Activated effector memory CD4-positive, alpha-beta T cell treated with Interleukin-2 at 50 U/mL for 16 hours (primary cell): ENCODE results near the gene MGMT.

Experiments
- DNase-seq: peaks from one replicate; pipeline ENCODE4 v3.0.0-alpha.2; 2020

MGMT gene

DNA sequence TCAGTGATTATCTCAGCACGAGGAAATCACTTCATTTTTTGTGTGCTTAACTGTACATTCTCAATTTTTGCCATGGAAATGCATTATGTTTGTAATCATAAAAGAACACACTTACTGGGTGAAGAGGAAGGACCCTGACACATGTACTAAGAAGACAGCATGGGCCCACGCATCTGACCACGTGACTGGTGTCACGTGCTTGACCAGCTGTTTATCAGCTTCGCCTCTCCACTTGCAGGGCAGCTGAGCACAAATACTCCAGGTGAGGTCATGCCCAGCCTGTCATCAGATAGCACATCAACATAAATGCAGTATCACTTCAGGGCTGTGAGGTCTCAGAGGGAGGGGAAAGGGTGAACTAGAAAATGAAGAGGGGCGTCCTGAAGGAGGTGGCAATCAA is 317.2 kb downstream of the MGMT start:
- no peak for DNase-seq

- no peak for DNase-seq
These were observed 317.9 kb downstream of the MGMT start for GRCh38 chr10:129784891-129785290.

DNA sequence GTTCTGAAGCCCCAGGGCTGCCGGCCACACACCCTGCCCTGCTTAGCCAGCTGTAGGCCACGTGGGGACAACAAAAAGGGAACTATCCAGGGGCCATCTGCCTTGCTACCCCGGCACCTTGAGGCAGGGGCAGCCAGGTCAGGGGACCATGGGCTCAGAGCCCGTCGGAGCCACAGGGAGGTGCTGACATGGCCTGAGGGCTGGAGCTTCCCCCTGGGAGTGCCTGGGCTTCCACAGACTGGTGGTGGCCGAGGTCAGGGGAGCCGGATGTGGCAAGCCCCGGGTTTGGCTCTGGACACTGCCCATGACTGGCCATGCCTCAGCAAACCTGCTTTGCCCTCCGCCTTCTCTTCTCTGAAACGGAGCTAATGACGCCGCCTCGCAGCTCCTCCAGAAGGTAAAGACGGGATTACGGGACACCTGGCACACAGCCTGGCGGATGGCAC is 318.5 kb downstream of the MGMT start:
- no peak for DNase-seq

- no peak for DNase-seq
These were observed 319.2 kb downstream of the MGMT start for GRCh38 chr10:129786216-129786615.

- DNase-seq, result no peak
These were observed 320.5 kb downstream of the MGMT start for GRCh38 chr10:129787557-129787956.

- DNase-seq, result no peak
These were observed 321.2 kb downstream of the MGMT start for GRCh38 chr10:129788215-129788614.

GRCh38 chr10:129790715-129791446 is 323.8 kb downstream of the MGMT start:
- no peak for DNase-seq

GRCh38 chr10:129792141-129792540 is 325.1 kb downstream of the MGMT start:
- DNase-seq, result no peak

DNA sequence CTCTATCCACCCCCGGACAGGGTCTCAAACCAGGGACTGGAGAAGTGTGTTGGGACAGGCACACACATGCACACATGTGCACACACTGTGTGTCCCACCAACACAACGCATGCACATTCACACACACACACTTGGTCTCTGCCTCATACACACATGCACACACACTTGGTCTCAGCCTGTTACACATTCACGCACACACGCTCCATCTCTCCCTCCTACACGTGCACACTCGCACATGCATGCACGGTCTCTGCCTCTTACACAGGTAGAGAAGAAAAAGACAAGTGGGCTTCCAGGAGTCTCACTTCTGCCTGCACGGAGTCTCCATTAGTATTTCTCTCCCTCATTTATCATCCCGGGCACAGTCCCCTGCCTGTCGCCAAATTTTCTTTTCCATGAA is 325.8 kb downstream of the MGMT start:
- DNase-seq, result no peak

GRCh38 chr10:129793479-129793878 is 326.4 kb downstream of the MGMT start:
- DNase-seq, result no peak

DNA sequence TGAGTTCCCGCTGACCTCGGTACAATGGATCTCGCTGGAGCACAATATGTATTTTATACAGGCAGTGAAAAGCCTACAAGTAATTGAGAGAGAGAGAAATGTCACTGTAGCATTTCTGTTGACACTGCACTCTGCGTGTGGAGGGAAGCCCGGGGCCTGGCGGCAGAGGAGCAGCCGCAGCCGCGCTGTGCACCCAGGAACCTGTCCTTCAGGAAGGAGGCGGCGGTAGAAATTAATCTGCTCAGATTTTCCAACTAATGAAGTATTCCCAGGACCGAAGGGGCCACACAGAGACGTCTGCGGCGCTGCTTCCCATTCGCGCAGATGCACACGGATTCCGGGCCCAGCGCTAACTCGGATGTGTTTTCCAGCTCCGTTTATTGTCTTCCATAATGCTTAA is 327.0 kb downstream of the MGMT start:
- no peak for DNase-seq

- DNase-seq, result no peak
These were observed 329.8 kb downstream of the MGMT start for GRCh38 chr10:129796710-129797420.

GRCh38 chr10:129799942-129800341 is 332.9 kb downstream of the MGMT start:
- no peak for DNase-seq

DNA sequence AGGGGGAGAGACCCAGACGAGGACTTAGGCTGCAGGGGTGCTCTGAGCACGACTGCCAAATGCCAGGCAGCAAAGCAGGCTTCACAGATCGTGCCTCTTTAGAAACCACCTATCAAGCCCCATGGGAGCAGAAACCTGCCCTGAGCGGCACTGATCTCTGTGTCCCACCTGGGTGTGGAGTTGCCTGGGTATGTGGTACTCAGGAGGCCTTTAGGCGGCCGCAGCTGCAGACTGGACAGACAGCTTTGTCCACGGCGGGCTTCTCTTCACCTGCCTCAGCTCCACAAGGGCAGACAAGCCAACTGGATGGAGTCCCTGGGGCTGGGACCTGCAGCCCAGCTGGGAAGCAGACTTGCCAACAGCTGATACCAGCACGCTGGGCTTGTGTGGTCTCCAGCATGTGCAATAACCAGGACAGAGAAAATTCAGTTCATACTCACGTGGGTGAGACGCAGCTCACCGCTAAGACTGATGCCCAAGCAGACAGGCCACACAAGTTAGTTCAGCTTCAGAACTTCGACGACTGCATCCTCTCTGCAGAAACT is 333.8 kb downstream of the MGMT start:
- DNase-seq, result no peak

- DNase-seq, result no peak
These were observed 340.2 kb downstream of the MGMT start for GRCh38 chr10:129807211-129807610.

DNA sequence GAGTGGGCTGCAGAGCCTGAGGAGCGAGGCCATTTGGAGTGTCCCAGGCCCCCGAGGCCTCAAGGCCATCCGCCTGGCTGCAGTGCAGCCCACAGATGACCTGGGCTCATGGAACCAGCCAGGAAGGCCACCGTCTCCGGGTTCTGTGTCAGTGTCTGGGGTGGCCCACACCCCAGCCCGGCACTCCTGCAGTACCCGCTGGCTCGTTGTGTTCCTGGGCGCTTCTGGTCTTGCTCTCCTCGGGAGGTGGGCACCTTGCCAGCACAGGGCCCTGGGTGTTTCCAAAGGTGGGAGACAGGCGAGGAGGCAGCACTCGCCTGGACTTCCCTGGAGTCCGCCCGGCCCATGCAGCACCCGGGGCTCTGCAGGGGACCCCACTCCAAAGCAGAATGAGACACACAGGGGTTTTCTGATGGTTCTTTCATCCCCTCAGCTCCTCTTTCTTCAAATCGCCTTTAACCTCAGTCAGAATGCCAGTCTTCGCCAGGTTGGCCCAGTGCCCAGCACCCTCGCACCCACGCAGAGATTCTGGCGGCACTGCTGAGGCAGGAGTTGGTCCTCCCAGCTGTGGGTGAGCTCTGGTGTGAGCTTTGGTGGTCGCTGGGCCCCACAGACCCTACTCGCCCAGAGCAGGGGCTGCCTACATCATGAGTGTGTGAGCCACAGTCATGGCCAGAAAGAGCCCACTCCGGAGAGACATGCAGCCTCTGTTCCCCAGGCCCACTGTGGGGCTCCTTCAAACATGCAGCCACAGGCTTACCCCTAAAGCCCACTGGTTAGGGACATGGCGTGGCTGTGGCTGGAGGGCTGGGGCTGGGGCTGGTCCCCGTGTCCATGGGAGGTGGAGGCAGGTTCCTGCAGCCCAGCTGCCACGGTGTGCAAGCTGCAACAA is 341.3 kb downstream of the MGMT start:
- DNase-seq, result no peak

- no peak for DNase-seq
These were observed 342.4 kb downstream of the MGMT start for GRCh38 chr10:129809431-129809830.

- DNase-seq, result no peak
These were observed 342.8 kb downstream of the MGMT start for GRCh38 chr10:129809841-129810240.

DNA sequence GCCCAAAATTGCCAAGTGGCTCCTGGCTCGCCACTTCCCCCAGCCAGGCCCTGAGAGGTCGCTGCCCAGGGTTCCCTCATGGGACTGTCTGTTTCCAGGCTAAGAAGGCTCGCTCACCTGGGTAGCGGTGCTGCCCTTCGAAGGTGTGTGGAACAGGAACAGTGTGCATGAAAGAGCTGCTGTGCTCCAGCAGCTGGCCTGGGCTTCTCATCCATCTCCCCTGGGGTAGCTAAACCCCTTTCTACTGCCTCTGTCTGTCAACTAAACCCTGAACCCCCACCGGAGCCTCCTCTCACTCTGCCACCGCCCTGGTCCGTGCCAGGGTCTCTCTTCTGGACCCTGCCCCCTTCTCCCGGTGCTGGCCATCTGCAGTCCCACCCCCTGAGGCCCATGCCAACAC is 344.2 kb downstream of the MGMT start:
- no peak for DNase-seq

DNA sequence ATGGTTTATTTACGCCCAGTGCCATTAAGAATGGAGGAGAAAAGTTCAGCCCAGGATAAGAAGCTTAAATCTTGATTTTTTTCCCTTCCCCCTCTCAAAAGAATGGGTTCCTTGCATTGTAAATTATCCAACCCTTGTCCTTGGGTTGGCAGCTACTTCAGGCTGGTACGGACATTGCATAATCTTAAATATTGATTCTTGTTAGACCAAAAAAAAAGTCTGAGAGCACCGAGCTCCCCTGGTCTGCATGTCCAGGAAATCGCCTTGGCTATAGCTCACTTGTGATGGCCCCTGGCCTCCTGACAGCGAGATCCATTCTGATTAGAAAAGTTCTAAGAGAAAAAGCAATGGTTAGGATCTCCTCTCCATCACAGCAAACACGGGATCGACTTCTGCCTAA is 345.4 kb downstream of the MGMT start:
- no peak for DNase-seq

- no peak for DNase-seq
These were observed 347.9 kb downstream of the MGMT start for GRCh38 chr10:129814681-129815646.
